Measurements from ENCODE around the gene ARSB.
A peak's percentile ranks its signal among the peaks of the same experiment; 100 is the strongest.

The ARSB gene

GRCh38 chr5:78983601-78984438 is 1.3 kb downstream of the ARSB start:
- TF ChIP-seq ZFX (IDR thresholded peaks at IDR 0.05; ENCODE audit: borderline replicate concordance): no peak
- no peak for TF ChIP-seq CTCF (IDR thresholded peaks at IDR 0.05)
- H3K27ac ChIP-seq: peak overlapping the region; percentile 79

- H3K27ac ChIP-seq: peak overlapping the region; percentile 79; the same call in 1 of the 2 replicates
Measured at GRCh38 chr5:78983194-78983593, 1.9 kb downstream of the ARSB start.

GRCh38 chr5:78979909-78980308 is 5.2 kb downstream of the ARSB start:
- H3K27ac ChIP-seq: no peak overlapping the region
- TF ChIP-seq CTCF (IDR thresholded peaks at IDR 0.05) (no peak), ZFX (IDR thresholded peaks at IDR 0.05; ENCODE audit: borderline replicate concordance) (no peak)

GRCh38 chr5:78979117-78979742 is 5.9 kb downstream of the ARSB start:
- H3K27ac ChIP-seq: no peak overlapping the region
- TF ChIP-seq ZFX (IDR thresholded peaks at IDR 0.05; ENCODE audit: borderline replicate concordance) (no peak), CTCF (IDR thresholded peaks at IDR 0.05) (no peak)

GRCh38 chr5:78975035-78975434 is 10.1 kb downstream of the ARSB start:
- TF ChIP-seq ZFX (IDR thresholded peaks at IDR 0.05; ENCODE audit: borderline replicate concordance): no peak
- no peak overlapping the region for H3K27ac ChIP-seq

- TF ChIP-seq ZFX (IDR thresholded peaks at IDR 0.05; ENCODE audit: borderline replicate concordance): no peak
- no peak for TF ChIP-seq CTCF (IDR thresholded peaks at IDR 0.05)
- no peak overlapping the region for H3K27ac ChIP-seq
Measured at GRCh38 chr5:78974601-78975000, 10.5 kb downstream of the ARSB start.

GRCh38 chr5:78974011-78974410 is 11.1 kb downstream of the ARSB start:
- no peak overlapping the region for H3K27ac ChIP-seq
- TF ChIP-seq CTCF (IDR thresholded peaks at IDR 0.05) (no peak), ZFX (IDR thresholded peaks at IDR 0.05; ENCODE audit: borderline replicate concordance) (no peak)

- H3K27ac ChIP-seq: no peak overlapping the region
- TF ChIP-seq ZFX (IDR thresholded peaks at IDR 0.05; ENCODE audit: borderline replicate concordance) (no peak), CTCF (IDR thresholded peaks at IDR 0.05) (no peak)
Measured at GRCh38 chr5:78972654-78973428, 12.3 kb downstream of the ARSB start.

Measured in 22Rv1 (cell line).